Measurements from ENCODE around the gene UCHL5. TPM values are rescaled to one million over a fixed set of nuclear protein-coding genes. Genes with fewer than 3 reads are reported as not detected.

The UCHL5 gene
- total and polyA plus RNA-seq, 2 experiments from 2014 or later: 42.5 to 67.1 TPM

- Histone ChIP-seq H4K20me1 (replicated peaks; ENCODE audit: insufficient read depth) (peaks cover 8% of the 10 kb centered on the region), H3K79me2 (replicated peaks; ENCODE audit: insufficient read depth) (peaks cover 12% of the 10 kb centered on the region; the same call in 1 of the 2 replicates), H3K36me3 (ENCODE audit: insufficient read depth) (no peaks in the 10 kb centered on the region; the same call in 1 of the 2 replicates), H3K4me2 (peak overlapping the region; percentile 98), H2AFZ (peak overlapping the region; percentile 98), H3K4me3 (peak overlapping the region; percentile 95), H3K9me2 (ENCODE audit: insufficient read depth) (no peaks in the 10 kb centered on the region), H3K4me1 (ENCODE audit: insufficient read depth) (peaks cover 11% of the 10 kb centered on the region; the same call in 1 of the 2 replicates), H3K27ac (ENCODE audit: low read depth) (no peak overlapping the region), H3F3A (replicated peaks; ENCODE audit: low read depth) (peaks cover 11% of the 10 kb centered on the region), H3K27me3 (ENCODE audit: insufficient read depth) (peaks cover 16% of the 10 kb centered on the region)
- Mint-ChIP-seq H3K36me3 (ENCODE audit: low read depth) (no peaks in the 10 kb centered on the region), H3K4me3 (peak overlapping the region; percentile 84), H3K4me1 (peaks cover 23% of the 10 kb centered on the region; the same call in 2 of the 3 replicates), H3K9me3 (no peaks in the 10 kb centered on the region), H3K27me3 (ENCODE audit: insufficient read depth, low read depth, poor library complexity) (peaks cover 4% of the 10 kb centered on the region), H3K27ac (no peak overlapping the region)
- no peak for TF ChIP-seq CTCF (conservative IDR thresholded peaks at IDR 0.05; ENCODE audit: low read depth in 2 of 2)
- TF ChIP-seq POLR2AphosphoS5 (IDR thresholded peaks at IDR 0.05; ENCODE audit: low read depth): no peak
- TF ChIP-seq EZH2 (IDR thresholded peaks at IDR 0.05; ENCODE audit: low read depth, unreplicated experiment): no peak
- no peak for TF ChIP-seq ZNF331 (CRISPR knock-in tag; IDR thresholded peaks at IDR 0.05; ENCODE audit: low read depth)
- TF ChIP-seq CREB1 (CRISPR knock-in tag; IDR thresholded peaks at IDR 0.05; ENCODE audit: low read depth): no peak
- no peak for TF ChIP-seq JUNB (IDR thresholded peaks at IDR 0.05; ENCODE audit: unreplicated experiment)
- no peak for TF ChIP-seq STAT1 (IDR thresholded peaks at IDR 0.05; ENCODE audit: unreplicated experiment)
- TF ChIP-seq REST (IDR thresholded peaks at IDR 0.05; ENCODE audit: unreplicated experiment): no peak
- no peak for TF ChIP-seq NANOG (IDR thresholded peaks at IDR 0.05; ENCODE audit: borderline replicate concordance)
- no peak for TF ChIP-seq EZH2phosphoT487 (IDR thresholded peaks at IDR 0.05; ENCODE audit: unreplicated experiment)
- no peak for TF ChIP-seq ETS1 (IDR thresholded peaks at IDR 0.05)
- TF ChIP-seq ZNF114 (CRISPR knock-in tag; IDR thresholded peaks at IDR 0.05): no peak
- DNase-seq (ENCODE audit: low spot score) (no peak), ATAC-seq (no peak)
These were observed 44.8 kb upstream of the UCHL5 start for GRCh38 chr1:193103759-193104501.

Measured in GM23338 (cell line).